NK-92 treated with Interleukin-12 subunit alpha and Interleukin-12 subunit beta, amount 100 ng/mL, for 24 hours (cell line): ENCODE results near the gene TRIM36.

Experiments used
- DNase-seq: peaks from one replicate; lab custom pipeline; 2025; lab: John Stamatoyannopoulos, UW

TRIM36 gene

DNA sequence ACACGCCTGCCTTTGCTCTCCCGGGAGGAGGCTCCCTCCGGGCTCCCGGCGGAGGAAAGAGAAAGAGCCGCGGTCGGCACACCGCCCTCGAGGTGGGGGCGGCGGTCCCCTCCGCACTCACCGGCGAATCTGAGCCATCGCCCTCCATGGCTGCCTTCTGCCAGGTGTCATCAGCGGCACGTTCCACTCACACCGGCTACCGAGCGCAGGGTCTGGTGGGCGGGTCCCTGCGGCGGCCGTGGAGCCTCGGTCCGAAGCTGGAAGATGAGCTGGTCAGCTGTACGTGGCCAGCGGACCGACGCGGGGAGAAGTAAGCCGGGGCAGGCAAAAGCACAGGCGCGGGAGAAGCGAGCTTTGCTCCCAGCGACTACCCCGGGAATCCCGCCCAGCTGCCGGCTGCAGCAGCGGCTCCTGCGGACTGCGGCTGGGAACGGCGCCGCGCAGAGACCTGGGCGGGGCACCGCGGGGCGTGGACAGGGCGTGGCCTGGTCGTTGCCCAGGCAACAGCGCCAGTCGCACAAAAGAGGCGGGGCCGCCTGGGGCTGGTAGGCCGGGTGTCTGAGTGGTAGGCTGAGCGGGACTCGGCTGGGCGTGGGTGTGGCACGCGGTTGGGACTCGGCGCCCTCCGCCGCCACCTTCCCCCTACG lies at the start of gene TRIM36:
TSS of gene TRIM36 (minus strand) at position 422 of the 647 bp plus-strand sequence. CDS start at position 148, 274 bp downstream.
- no peak for DNase-seq

GRCh38 chr5:115214541-115214940 lies 44.8 kb upstream of the TRIM36 start:
- no peak for DNase-seq

- no peak for DNase-seq
Measured at GRCh38 chr5:115209279-115209678, 39.6 kb upstream of the TRIM36 start.

DNA sequence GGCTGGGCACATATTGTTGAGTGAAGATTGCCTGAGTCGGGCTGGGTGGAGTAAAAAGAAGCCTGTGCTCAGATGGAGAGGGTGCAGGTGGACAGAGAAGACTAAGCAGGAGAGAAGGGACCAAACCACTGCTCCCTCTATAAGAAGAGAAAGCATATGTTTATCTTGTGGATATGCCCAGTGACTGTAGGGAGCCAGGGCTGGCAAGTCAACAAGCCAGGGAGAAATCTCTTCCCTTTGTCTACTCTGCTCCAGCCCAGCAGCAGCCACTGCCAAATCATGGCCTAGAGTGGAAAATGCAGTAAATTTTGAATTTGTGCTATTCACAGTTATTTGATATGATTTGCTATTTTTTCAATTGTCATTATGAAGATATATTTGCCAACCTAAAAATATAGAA lies 33.2 kb upstream of the TRIM36 start:
- no peak for DNase-seq

- DNase-seq = no peak
Measured at GRCh38 chr5:115196161-115196560, 26.5 kb upstream of the TRIM36 start.

- DNase-seq = no peak
Measured at GRCh38 chr5:115194676-115195075, 25.0 kb upstream of the TRIM36 start.

DNA sequence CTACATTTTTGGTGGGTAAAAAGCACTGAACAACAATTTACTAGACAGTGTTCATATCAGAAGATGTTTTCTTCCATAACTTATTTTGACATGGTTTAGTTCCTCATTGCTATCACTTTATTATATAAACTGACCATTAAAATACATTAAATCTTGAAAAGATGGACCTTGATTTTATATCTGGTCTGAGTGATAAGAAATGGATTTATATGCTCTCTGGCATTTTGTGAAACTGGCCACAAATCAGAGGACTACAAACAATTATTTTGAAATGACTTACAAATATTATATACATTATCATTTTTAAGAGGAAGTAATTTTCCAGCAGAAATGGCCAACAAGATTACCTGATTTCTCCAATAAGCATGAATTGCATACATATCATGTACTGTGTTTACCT lies 23.6 kb upstream of the TRIM36 start:
- DNase-seq = no peak

- no peak for DNase-seq
Measured at GRCh38 chr5:115192098-115192497, 22.4 kb upstream of the TRIM36 start.

DNA sequence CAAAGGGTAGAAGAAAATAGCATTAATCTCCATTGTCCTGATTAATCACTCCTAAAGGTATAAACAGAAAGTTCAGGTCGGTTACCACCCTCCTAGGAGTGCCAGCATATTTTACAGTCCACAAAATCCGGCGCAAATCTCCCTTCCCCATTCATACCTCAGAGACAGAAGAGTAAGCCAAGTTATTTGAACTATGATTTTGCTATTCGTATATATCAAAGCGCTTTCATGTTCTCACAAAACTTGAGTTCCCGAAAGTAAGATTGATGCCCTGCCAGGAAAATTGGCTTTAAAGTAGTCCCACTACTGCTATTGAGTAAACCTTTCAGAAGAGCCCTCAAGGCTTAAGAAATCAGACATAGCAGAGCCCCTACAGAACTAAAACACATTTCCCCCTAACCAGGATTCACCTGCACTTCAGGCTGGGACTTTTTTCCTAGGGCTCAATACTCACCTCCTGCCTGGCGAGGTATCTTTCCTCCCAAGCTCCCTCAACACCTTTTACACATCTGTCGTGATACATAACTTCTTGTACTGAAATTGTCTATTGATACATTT lies 21.8 kb upstream of the TRIM36 start:
- no peak for DNase-seq

GRCh38 chr5:115190388-115190787 lies 20.7 kb upstream of the TRIM36 start:
- DNase-seq = no peak

- no peak for DNase-seq
Measured at GRCh38 chr5:115189866-115190265, 20.2 kb upstream of the TRIM36 start.

DNA sequence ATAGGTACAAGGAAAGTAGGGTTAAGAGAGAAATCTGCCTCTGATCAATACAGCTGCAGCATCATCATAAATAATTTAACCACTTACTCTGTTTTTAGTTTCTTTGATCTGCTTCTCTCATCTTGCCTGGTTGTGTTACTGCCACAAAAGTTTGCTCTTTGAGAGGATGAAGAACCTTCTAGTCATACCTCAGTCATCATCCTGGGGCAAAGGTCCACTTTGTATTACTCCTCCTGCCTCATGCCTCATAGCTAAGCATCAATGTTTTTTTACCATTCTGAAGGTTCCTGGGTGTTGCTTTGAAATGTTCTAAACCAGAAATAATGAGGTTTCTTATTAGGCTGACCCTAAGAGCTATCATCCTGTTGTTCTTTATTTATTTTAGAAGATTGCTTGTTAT lies 17.1 kb upstream of the TRIM36 start:
- no peak for DNase-seq

DNA sequence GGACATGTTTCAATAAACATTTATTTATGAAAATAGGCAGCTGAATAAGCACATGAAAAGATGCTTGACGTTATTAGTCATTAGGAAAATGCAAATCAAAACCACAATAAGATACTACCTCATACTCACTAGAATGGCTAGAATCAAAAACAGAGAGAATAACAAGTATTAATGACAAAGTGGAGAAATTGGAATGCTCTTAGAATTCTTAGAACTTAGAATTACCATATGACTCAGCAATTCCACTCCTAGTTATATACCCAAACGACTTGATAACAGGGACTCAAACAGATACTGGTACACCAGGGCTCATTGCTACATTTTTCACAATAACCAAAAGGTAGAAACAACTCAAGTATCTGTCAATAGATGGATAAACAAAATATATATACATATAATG lies 15.1 kb upstream of the TRIM36 start:
- no peak for DNase-seq

- no peak for DNase-seq
Measured at GRCh38 chr5:115181757-115182156, 12.0 kb upstream of the TRIM36 start.

DNA sequence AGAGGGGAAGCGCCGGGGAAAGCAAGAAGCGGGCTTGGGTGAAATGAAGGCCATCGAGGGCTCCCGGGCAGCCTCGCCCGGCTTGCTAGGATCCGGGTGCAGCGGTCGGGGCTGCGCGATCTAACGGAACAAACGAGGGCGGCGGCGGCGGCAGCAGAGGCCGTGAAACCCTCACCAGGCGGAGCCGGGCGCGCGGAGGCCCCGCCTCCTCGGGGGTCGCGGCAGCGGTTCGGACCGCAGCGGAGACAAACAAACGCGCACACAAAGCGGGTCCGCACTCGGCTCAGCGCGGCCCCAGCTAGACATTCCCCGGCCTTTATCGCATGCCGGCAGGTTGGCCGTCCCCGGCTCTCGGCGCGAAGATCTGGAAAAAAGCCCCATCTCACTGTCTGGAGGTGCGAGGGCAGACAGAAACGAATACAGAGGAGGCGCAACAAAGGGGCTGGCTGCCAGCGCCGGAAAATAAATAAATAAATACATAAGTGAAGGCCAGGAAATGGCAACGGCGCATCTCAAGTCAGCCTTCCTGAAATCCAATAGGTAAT lies 10.5 kb upstream of the TRIM36 start:
- no peak for DNase-seq

GRCh38 chr5:115179394-115180164 lies 9.9 kb upstream of the TRIM36 start:
- DNase-seq = no peak

DNA sequence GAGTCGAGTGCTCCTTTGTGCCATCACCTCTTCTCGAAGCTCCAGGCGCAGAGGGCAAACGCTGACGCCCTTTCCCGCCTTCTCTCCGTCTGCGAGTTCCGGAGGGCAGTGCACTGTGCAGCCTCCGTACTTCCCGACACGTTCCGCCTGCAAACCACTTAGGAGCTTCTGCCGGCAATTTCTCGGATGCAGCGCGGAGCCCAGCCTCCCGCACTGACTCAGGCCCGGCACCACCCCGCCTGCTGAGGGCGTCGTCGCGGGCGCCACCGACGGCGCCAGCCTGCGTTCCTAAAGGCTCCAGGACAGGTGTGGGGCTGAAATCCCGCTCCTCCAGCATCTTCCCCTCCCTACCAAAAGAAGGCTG lies 9.3 kb upstream of the TRIM36 start:
- DNase-seq = no peak

DNA sequence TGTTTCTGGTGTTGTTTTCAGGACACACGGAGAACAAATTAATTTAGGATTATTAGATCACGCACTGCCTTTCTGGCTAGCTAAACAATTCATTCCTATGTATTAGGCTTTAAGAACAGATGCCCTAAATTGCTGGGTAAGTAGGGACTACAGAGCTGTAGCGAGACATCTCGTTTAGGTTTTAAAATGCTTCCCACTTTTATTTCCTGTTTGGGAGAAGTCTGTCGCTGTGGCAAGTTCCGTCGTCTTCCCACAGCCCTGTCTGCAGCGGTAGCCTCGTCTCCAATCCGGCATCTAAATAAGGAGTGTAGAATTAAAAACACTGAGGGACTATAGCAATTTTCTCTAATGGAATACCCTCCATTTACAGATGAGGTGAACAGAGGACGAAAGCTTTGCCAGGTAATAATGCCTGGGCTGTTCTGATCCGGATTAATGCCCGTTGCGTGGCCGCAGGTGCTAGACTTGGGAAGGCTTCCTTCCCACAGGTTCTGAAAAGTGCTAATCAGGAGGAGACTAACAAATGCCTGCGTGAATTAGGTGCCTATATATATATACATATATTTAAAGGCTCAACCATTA lies 1.3 kb upstream of the TRIM36 start:
- DNase-seq = no peak

GRCh38 chr5:115170134-115170928 lies 623 bp upstream of the TRIM36 start:
- no peak for DNase-seq

DNA sequence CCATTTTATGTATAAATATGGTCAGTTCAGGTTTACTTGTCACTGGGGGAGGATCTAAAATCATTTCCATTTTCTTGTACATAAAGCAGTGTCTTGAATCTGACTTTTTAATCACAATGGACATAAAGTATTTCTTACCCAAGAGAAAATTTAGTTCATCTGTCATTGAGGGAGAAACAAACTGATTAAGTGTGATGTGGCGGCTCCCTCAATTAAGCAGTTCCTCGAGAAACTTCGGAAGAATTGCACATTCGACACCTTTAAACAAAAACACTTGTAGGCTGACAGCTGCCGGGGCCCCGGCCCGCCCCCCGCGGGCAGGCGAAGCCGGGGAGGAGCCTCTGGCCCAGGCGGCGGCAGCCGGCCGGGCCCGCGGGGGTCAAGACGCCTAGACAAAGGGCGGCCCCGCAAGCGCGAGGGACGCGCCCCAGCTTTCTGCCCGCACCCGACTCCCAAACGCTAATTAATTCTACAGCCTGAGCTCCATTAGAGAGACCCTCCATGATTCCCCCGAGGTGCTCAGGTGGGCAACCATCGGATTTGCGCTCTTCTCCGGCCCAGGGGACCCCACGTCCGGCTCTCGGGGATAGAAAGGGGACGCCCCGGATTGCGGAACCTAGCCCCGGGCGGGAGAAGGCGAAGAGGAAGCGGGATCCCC lies 750 bp downstream of the TRIM36 start:
- no peak for DNase-seq

DNA sequence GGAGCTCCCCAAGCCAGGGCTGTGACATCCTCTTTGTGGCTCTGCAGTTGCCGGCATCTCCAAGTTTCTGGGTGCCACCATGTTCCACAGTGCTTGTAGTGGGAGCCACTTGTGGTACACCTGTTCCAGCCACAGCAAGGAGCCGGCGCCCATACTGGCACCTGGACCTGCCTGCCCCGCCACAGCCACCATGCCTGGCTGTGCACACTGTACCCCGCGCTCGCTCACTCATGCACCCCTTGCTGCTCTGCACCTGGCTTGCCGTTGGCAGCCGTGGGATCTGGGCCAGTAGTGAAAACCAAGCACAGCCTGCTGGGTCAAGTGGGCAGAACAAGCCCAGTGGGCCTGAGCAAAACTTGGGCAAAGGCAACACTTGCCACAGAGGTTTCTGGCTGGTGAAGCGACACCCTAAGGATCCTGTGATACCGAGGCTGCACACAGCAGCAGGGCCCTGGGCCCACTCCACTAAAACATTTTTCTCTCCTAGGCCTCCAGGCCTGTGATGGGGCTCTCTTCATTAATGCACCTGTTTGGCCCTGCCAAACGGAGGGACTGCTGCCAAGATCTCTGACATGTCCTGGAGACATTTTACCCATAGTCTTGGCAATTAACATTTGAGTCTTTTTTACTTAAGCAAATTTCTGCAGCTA lies 2.8 kb downstream of the TRIM36 start:
- no peak for DNase-seq
